HG03039 (cell line): ENCODE measurements around the gene EFCAB10.

ENCODE experiments used
- ATAC-seq: cut with Tn5 transposase; IDR thresholded peaks from one replicate; pipeline ENCODE4 v1.9.1; 2021; ENCODE audit warnings: mild to moderate bottlenecking, moderate library complexity; ENCODE audit not compliant: unreplicated experiment

Gene EFCAB10

GRCh38 chr7:105581066-105581811, at the start of gene EFCAB10:
EFCAB10 (minus strand) TSS chr7:105581493; CDS start chr7:105581463, 30 bp downstream.
- peak; percentile 63 for ATAC-seq

DNA sequence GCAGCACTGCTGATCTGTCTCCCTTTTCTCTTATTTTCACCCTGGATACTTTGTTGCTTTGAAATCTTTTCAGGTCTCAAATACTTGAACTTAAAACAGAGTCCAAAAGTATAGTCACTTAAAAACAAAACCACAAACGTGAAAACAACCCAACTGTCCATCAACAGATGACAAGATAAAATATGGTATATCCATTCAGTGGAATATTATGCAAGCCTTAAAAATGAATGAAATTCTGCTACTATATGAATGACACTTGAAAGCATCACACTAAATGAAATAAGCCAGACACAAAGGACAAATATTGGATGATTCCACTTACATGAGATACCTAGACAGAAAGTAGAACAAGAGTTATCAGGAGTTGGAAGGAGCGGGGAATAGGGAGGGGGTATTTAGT, 44.7 kb upstream of the EFCAB10 start:
- no peak for ATAC-seq

- ATAC-seq, result no peak
Measured at GRCh38 chr7:105623906-105624305, 42.6 kb upstream of the EFCAB10 start.

DNA sequence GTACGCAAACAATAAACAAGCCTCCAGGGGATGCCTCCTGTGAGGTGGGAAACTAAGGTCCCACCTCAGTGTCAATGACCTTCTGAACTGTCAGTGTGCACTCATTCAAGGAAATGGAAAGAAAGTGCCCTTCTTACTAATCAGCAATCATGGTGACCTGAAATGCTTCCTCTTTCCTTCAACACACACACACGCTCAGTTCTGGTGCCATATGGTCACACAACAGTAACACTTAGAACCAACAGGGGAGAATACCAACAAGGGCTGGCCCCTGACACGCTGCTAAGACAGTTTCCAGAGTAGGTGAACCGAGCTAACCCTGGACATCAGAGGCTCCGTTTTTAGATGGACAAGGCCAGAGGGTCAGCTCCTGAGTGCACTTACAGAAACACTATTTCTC, 42.1 kb upstream of the EFCAB10 start:
- no peak for ATAC-seq

GRCh38 chr7:105622106-105622731, 40.9 kb upstream of the EFCAB10 start:
- no peak for ATAC-seq

DNA sequence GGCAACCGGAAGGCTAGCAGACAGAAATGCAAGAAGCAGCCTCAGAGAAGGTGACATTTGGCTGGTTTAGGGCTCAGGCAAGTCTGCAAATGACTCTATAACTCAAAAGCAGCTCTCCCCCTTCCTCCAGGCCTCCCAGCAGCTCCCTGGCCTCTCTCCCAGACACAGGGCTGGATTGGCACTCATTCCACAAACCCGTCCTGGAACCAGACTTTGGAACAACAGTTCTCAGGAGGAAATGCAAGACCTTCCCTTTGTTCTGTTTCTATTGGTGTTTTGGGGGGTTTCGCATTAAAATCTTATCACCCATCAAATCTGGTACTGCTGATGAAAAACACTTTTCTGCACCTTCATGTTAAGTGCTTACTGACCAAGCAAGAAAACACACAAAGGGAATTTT, 40.3 kb upstream of the EFCAB10 start:
- no peak for ATAC-seq

DNA sequence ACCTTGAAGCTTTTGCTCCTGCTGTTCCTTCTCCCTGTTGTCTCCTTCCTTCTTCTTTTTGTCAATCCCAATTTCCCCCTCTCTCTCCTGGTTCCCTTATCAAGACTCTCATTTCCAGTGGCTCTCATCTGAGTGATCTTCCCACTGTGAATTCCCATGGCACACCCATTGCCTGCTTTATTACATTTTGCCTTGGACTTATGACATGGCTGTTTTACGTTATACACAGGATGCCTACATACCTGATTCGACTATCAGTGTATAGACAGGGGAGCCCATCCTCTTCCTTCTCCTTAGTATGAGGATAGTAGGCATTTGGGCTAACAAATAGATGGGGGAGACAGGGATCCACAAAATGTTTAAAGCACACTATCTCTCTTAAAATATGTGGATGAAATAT, 39.9 kb upstream of the EFCAB10 start:
- no peak for ATAC-seq

GRCh38 chr7:105619590-105619989, 38.3 kb upstream of the EFCAB10 start:
- no peak for ATAC-seq

- ATAC-seq, result no peak
Measured at GRCh38 chr7:105618016-105618296, 36.7 kb upstream of the EFCAB10 start.

GRCh38 chr7:105617280-105618015, 36.2 kb upstream of the EFCAB10 start:
- no peak for ATAC-seq

- ATAC-seq, result no peak
Measured at GRCh38 chr7:105614341-105614840, 33.1 kb upstream of the EFCAB10 start.

DNA sequence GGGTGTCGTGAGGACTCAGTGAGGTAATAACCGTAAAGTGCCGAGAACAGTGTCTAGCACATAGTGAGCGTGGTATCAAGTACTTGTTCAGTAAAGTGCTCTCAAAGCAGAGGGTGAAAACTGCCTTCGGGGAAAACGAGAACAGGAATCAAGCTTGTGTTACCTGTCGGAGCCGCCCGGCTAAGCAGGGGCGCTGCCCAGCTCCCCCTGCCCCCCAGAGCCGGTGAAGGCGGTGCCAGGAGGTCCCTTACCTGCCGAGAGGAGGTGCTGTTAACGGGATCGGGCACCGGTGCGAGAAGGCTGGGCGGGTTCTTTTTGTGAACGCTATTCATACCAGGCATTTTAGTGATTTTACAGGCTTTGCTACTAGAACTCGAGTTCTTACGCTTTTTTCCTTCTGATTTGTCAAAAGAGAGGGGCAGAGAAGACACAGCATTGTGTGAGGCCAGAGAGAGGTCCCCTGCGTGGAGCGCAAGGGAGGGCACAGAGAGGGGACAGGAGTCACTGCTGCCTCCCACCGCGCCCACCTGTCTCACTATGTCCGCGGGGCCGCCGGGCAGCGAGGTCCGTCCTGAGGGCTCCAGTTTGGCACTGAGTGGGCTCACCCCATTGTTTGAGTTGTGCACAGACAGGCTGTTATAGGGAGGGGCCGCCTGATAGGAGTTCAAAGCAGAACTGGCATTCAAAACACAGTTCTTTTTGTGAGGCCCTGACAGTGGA, 32.5 kb upstream of the EFCAB10 start:
- no peak for ATAC-seq

- no peak for ATAC-seq
Measured at GRCh38 chr7:105612806-105613205, 31.5 kb upstream of the EFCAB10 start.

DNA sequence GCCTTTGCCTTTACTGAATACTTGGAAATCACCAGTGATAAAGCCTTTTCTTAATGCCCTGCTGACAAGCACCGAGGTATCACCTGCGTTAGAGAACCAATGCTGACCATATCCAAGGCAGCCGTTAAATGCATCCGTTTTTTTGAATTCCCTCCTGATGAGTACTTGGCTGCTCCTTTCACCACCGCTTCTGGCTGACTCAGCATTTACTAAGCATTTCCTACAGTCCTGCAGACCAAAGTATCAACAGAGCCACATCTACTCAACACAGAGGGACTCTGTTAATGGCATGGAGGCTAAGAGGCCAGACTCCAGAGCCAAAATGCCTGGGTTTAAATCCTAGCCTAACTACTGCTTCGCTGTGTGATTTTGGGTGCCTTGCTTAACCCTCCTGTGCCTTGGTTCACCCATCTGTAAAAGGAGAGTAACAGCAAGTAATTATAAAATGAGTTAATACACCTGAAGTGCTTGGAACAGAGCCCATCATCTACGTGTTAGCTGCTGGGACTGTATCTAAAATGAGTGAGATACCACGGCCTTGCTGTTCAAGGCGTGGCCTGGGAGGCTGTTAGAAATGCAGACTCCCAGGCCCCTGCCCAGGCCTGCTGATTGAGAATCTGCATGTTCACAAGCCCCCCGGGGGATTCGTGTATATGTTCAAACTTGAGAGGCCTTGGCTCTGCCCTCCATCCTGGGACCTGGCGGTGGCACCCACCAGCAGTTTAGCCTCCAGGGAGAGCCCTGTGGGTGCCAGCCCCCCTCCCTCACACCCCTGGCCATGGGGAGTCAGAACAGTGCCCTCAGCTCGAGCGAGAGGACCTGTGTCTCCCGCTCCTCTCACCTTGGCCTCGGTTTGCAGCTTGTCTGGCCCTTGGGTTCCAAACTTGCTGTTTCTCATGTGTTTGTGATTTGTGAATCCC, 30.8 kb upstream of the EFCAB10 start:
- ATAC-seq, result no peak

DNA sequence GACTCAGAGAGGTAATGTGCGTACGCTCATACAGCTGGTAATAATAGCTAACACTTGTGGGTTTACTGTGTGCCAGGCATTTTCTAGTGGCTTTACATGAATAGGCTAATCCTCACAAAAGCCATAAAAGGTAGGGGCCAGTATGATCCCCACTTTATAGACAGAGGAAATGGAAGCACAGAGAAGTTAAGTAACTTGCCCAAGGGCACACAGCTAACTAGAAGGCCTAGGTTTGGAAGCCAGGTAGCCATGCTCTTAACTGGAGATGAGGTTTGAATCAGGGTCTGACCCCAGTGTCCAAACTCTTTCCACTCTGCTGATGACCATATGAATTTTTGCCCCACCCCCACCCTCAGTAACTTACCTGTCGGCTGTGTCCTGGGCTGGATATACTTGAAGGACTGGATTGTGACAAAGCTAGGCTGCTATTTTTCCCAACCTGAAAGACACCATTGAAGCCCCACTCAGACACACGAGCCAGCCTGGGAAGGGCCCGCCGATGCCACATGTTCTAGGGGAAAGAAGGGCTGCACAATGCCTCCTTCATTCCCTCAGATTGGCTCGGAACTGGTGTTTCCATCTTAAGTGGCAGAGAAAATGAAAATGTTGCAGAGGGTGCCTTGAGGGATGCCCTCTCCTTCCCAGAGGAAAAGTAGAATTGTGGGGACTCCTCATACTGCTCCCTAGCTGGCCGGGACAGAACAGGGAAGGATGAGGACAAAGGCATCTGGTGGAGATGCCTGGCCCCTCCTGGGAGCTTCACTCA, 29.1 kb upstream of the EFCAB10 start:
- ATAC-seq, result no peak

- ATAC-seq, result no peak
Measured at GRCh38 chr7:105602325-105603305, 21.3 kb upstream of the EFCAB10 start.

DNA sequence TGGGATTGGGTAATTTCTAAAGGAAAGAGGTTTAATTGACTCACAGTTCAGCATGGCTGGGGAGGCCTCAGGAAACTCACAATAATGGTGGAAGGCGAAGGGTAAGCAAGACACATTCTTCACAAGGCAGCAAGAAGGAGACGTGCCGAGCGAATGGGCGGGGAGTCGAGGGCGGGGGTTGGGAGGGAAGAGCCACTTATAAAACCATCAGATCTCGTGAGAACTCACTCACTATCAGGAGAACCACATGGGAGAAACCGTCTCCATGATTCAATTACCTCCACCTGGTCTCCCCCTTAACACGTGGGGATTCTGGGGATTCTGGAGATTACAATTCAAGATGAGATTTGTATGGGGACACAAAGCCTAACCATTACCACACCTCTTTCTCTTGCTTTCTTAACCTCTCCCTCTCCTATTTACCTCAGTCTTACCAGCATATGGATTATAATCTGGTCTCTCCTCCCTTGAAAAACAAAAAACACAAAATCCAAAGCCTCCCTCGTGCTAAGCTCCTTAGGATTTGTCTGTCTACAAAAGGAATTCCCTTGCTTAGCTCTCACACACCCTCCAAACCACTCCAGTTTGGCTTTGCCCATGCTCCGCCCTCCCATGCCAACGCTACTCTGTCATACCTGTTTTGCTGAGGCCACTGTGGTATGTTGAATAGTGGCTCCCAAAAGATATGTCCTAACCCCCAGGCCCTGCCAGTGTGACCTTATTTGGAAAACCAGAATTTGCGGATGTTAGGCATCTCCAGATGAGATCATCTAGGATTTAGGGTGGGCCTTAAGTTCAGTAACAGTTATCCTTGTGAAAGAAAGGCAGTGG, 19.6 kb upstream of the EFCAB10 start:
- no peak for ATAC-seq
